Measurements from ENCODE around the gene C6orf58.

Gene C6orf58

DNA sequence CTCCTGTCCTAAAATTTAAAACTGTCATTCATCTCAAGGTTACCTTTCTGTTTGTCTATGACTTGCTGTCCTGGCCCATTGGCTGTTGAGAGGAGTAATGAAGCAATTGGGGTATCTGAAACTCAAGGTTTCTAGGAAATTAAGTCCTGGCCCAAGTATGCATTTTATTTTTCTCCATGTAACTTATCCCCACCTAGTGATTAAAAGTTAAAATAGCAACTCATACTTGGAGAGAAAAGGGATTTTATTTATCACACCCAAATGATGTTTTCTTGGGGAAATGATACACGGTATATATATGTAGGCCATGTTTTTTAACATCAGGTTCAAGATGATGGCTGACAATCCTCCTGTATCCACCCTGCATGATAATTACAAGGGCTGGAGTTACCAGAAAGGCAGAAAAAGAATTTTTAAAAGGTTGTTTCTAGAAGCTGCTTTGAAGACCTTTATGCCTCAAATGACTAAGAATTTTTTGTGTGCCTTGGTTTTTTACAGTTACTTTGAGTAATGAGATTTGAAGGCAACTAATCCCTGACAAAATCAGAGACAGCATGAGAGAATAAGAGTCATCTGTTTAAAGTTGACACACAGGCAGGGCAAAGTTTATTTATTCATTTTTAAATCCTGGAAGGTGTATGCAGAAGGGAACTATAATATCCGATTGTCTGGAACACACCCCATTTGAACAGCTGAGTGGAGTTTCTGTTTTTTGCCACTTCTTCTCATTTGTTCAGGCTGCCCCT is 28.9 kb upstream of the C6orf58 start:
- peak; percentile 36; the same call in 1 of the 2 replicates for TF ChIP-seq CTCF (IDR thresholded peaks at IDR 0.05; ENCODE audit: control insufficient read depth, extremely low read depth, insufficient read depth)
- DNase-seq (ENCODE audit: low read depth): no peak
- no peak overlapping the region for H3K4me3 ChIP-seq (ENCODE audit: low read depth, low read length)

DNA sequence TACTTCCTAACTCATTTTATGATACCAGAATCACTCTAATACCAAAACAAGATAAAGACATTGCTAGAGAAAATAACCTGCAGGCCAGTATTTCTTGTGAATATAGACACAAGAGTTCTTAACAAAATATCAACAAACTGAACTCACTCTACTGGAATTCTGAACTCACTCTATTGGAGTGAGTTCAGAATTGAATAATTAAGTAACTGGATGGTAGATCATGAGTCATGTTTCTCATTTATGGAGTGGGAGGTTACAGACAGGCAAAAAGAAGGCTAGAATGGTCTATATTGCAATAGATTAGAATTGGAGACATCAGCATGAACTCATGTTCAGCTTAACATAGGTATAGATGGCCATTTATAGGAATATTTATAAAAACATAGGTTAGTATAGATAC is 26.6 kb upstream of the C6orf58 start:
- TF ChIP-seq CTCF (IDR thresholded peaks at IDR 0.05; ENCODE audit: control insufficient read depth, extremely low read depth, insufficient read depth): no peak

DNA sequence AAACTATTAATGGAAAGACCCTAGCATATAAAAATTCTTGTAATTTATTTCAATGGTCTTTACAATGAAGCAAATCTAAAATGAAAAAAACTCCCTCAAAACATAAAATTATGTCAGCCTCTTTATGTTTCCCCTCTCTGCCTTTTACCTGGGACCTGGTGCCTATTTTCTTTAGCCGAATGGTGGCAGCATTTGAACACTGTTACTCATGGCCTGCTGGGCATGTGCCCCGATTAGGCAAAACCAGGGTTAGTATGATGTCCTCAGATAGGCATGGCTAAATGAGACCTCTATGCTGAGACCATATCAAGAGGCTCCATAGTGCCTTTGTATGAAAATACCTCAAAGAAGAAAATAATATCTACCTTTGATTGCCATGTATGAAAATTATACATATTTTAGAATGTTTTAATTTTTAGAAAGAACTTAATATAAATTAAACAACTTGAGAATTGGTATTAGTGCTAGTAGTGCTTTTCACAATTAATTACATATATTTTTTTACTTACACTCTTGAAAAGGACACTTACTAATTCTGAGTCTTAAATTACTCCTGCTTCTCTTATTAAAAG is 22.5 kb upstream of the C6orf58 start:
- TF ChIP-seq CTCF (IDR thresholded peaks at IDR 0.05; ENCODE audit: control insufficient read depth, extremely low read depth, insufficient read depth): peak; percentile 72
- H3K4me3 ChIP-seq (ENCODE audit: low read depth, low read length): no peak overlapping the region
- no peak for DNase-seq (ENCODE audit: low read depth)

More for the DNA sequence above, 26.6 kb upstream of the C6orf58 start:
- DNase-seq (ENCODE audit: low read depth): no peak
- H3K4me3 ChIP-seq (ENCODE audit: low read depth, low read length): no peak overlapping the region

GRCh38 chr6:127561660-127562059 is 15.3 kb upstream of the C6orf58 start:
- TF ChIP-seq CTCF (IDR thresholded peaks at IDR 0.05; ENCODE audit: control insufficient read depth, extremely low read depth, insufficient read depth): no peak
- DNase-seq (ENCODE audit: low read depth): no peak

DNA sequence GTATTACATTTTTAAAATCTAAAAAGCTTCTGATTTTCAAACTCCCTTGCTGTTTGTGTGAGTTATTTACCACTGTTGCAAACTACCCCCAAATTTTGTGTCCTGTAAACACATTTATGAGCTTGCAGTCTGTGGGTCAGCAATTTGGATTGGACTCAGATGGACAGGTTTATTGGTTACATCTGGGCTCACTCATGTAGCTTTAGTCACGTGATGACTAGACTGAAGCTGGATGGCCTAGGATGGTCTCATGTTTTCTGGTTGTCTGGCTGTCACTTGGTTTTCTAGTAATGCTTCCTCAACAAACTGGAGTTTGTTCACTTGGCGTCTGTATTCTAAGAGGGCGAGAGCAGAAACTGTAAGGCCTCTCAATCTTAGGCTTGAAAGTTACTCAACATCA is 12.2 kb upstream of the C6orf58 start:
- no peak for TF ChIP-seq CTCF (IDR thresholded peaks at IDR 0.05; ENCODE audit: control insufficient read depth, extremely low read depth, insufficient read depth)
- no peak for DNase-seq (ENCODE audit: low read depth)
- H3K4me3 ChIP-seq (ENCODE audit: low read depth, low read length): no peak overlapping the region

More at GRCh38 chr6:127561660-127562059, 15.3 kb upstream of the C6orf58 start:
- no peak overlapping the region for H3K4me3 ChIP-seq (ENCODE audit: low read depth, low read length)

DNA sequence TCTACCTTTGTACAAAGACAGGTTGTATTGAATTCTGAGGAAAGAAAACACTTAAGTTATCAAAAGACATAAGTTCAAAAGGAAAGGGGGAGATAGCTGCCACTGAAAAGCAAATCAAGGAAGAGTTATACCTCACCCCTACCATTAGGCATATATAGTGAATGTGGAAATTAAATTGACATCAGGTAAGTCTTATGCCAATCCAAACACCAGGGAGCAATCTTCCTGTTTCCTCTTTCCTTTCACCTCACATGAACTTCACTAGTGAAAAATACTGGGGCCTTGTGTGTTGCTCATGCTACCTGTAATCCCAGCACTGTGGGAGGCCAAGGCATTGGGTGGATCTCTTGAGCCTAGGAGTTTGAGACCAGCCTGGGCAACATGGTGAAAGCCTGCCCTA is 10.9 kb upstream of the C6orf58 start:
- no peak overlapping the region for H3K4me3 ChIP-seq (ENCODE audit: low read depth, low read length)
- no peak for TF ChIP-seq CTCF (IDR thresholded peaks at IDR 0.05; ENCODE audit: control insufficient read depth, extremely low read depth, insufficient read depth)
- peak; percentile 54 for DNase-seq (ENCODE audit: low read depth)
